ENCODE measurements around the gene OAS2.
"Not testable (repeated sequence)": the region's sequence is repeated elsewhere in the genome, so short reads cannot be mapped to it uniquely, and the experiment has no call there.

The OAS2 gene

DNA sequence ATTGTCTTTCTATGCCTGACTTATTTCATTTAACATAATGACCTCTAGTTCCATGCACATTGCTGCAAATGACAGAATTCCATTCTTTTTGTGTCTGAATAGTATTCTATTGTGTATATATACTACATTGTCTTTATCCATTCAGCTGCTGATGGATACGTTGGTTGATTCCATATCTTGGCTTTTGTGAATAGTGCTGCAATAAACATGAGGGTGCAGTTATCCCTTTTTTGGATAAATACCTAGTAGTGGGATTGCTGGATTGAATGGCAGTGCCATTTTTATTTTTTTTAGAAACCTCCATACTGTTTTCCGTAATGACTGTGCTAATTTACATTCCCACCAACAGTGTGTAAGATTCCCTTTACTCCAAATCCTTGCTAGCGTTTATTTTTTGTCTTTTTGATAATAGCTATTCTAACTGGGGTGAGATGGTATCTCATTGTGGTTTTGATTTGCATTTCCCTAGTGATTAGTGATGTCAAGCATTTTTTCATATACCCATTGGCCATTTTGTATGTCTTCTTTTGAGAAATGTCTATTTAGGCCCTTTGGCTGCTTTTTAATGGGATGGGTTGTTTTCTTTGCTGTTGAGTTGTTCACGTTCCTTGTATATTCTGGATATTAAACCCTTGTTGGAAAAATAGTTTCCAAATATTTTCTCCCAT, 2.3 kb downstream of the OAS2 start:
- no peak for DNase-seq (ENCODE audit: low read depth, low spot score)

DNA sequence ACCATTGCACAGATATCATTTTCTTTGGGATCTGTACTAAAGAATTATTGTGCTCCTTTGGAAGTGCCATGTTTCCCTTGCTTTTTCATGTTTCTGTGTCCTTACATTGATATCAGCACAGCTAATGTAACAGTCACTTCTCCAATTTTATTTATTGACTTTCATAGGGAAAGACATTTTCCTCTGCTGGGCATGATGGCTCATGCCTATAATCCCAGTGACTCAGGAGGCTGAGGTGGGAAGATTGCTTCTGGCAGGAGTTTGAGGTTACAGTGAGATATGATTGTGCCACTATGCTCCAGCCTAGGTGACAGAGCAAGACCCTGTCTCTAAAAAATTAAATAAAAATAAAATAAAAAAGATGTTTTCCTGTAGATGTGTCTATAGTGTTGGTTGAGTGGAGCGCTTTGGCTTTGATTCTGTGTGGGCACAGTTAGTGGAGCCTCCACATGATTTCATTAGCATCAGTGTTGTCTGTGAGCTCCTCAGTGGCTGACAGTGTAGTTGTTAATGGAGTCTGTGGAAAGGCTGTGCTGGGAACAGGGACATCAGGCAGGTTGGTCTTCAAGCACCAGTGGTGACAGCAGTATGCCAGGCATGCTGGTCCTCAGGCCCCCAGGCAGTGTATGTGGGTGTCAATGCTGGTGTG, 7.4 kb downstream of the OAS2 start:
- DNase-seq (ENCODE audit: low read depth, low spot score) = no peak

DNA sequence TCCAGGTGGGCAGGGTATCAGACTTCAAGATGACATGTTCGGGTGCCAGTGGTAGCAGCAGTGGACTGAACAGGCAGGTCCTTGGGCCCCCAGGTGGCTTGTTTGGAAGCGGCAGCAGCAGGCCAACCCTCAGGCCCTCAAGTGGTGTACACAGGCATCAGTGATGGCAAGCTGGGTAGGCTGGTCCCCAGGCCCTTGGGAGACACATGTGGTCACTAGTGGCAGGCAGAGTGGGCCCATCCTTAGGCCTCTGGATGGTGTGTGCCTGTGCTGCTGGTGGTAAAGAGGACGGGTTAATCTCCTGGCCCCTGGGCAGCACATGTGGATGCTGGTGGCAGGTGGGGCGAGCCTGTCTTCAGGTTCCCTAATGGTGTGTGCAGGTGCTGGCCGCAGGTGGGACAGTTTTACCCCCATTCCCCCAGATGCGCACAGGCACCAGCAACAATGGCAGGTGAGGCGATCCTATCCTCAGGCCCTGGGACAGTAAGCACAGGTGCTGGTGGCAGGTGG, 8.0 kb downstream of the OAS2 start:
- no peak for DNase-seq (ENCODE audit: low read depth, low spot score)

DNA sequence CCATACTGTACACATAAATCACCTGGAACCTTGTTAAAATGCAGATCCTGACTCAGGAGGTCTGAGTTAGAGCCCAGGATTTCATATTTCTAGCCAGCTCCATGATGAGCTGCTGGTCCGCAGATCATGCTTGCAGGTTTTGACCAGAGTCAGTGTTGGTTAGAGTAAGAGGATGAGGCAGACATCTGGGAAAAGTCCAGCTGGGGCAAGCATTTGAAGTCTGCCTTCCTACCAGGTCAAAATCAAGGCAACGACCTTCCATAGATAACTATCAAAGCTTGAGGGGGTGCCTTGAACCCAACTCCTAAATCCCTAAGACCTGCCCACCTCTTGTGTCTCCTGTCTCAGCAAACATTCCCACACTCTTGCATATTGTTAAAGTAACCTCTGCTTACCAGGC, 9.2 kb downstream of the OAS2 start:
- no peak for DNase-seq (ENCODE audit: low read depth, low spot score)

DNA sequence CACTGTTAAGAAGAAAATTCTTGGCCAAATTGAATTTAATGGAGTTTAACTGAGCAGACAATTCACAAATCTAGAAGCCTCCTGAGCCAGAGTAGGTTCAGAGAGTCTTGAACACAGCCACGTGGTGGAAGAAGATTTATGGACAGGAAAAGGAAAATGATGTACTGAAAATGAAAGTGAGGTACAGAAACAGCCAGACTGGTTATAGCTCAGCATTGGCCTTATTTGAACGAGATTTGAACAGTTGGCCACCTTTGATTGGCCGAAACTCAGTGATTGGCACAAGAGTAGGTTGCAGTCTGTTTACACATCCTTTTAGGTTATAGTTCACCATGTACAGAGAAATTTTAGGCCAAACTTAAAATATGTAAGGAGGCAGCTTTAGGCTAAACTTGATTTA, 9.9 kb downstream of the OAS2 start:
- no peak for DNase-seq (ENCODE audit: low read depth, low spot score)

DNA sequence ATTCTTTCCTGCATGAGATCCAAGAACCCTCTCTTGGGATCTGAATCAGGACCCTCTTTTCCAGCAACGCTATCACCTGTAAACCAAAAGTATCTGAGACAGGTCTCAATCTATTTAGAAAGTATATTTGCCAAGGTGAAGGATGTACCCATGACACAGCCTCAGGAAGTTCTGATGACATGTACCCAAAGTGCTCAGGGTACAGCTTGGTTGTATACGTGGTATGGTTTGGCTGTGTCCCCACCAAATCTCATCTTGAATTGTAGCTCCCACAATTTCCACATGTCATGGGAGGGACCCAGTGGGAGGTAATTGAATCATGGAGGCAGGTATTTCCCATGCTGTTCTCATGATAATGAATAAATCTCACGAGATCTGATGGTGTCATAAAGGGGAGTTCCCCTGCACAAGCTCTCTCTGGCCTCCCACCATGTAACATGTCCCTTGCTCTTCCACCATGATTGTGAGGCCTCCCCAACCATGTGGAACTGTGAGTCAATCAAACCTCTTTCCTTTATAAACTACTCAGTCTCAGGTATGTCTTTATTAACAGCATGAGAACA, 10.6 kb downstream of the OAS2 start:
- not testable (repeated sequence) for DNase-seq (ENCODE audit: low read depth, low spot score)

DNA sequence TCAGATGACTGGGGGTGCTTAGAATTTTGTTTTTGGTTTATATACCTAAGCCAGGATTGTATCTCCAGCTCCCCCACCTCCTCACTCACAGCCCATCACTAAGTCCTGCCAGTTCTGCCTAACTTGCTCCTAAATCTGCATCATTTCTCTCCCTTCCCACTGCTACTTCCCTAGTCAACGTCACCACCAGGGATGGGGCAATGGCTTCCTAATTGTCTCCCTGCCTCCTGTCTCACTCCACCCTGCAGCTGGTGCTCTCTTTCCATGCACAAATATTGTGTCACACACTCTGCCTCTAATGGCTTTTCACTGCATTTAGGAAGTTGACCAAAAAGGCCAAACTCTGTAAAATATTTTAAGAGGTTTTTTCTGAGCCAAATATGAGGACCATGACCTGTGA, 11.5 kb downstream of the OAS2 start:
- no peak for DNase-seq (ENCODE audit: low read depth, low spot score)

DNA sequence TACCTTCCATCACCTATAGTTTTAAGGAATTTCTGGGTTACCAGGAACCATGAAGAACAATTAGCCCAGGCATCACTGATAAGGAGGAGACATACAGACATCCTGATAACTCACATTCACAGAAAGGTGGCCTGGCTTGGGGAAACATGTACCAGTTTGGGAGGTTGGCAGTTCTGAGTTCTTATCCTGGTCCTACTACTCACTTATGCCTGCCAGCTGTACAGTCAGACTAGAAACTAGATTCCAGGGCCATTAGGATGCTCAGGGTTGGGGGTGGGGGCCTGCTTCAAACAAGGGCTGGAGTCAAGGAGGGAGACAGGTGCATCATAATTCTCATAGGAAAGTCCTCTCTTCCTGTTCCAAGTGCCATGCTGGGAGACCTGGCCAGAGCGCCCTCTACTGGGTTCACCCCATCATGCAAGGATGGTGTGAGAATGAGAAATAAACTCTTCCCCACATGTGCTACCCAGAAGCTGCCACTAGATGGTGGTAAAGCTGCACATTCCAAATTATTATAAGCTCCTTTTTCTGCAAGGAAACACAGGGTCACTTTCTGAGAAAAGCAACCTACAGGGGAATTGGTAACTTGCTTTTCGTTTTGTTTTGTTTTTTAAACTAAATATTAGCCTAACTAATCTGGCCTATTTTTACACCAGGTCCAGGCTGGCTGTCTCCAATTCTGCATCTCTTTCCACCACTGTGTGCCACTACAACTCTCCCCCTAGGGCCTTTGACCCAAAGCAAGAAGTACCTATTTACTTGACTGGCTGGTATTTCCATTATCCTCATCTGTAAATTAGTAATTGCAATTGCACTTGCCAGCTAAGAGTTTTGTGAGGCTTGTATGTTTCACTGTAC, 14.5 kb downstream of the OAS2 start:
- DNase-seq (ENCODE audit: low read depth, low spot score) = no peak

DNA sequence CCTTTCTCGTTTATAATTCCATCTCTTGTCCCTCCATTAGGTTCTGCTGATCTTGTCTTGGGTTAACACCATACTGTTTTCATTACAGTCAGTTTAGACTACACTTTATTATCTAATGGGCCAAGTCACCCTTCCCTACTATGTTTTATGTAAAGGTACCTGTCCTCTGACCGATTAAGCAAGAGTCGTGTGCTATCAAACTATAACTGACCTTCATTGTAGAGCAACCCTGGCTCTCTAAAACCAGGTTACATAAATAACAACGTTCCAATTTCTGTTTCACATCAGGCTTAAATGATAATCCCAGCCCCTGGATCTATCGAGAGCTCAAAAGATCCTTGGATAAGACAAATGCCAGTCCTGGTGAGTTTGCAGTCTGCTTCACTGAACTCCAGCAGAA, 16.7 kb downstream of the OAS2 start:
- DNase-seq (ENCODE audit: low read depth, low spot score) = no peak

DNA sequence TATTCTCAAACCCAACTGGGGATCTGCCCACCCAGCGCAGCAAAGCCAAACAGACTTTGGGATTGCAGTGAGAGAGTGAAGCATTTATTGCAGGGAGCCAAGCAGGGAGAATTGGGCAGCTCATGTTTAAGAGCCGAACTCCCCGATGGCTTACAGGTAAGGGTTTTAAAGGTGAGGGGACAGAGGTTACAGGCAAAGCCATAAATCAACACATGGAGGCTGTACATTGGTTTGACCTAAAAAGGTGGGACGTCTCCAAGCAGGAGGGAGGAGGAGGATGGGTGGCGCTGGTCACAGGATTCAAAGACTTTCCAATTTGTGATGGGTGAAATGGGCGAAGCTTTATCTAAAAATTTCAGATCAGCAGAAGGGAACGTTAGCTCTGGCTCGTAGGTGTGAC, 18.2 kb downstream of the OAS2 start:
- no peak for DNase-seq (ENCODE audit: low read depth, low spot score)

DNA sequence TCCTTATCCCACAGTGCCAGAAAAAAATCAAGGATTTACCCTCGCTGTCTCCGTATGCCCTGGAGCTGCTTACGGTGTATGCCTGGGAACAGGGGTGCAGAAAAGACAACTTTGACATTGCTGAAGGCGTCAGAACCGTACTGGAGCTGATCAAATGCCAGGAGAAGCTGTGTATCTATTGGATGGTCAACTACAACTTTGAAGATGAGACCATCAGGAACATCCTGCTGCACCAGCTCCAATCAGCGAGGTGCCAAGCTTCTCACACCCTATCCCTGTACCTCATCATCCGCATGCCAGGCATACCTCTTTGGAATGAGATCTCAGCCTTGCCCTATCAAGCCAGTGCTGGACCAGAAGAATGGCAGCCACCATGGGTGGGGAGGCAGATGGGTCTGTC, 19.2 kb downstream of the OAS2 start:
- DNase-seq (ENCODE audit: low read depth, low spot score) = no peak

DNA sequence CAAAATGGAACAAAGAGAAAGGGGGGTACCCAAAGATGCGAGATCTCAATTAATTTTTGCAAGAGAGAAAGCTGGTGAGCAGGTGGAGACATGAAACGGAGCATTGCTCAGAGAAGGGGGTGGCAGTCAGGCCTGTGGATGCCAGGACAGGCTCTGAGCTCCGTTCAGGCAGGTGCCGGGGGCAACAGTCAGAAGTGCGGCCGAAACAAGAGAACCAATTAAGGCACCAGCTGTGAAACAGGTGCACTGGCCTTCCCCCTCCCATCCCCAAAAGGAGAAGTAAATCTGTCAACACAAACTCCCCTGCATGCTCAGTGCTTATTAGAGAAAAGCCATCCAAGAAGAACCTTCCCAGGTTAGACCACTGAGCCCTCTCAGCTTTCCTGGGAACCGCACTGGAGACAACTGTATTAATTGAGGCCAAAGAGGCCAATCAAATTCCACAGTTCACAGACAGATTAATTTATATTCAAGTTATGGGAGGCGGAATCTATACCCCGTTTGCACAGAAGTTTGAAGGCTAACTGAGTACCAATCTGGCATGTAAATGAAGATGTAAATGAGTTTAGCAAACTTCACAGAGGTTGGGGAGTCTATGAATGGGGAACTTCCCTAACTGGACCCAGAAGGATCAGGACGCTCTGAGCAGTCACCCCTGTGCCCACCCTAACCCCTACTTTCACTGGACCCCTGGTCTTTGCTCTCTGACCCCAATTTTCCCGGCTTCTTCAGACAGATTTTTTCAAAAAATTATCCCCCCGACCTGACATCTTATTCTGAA, 20.9 kb downstream of the OAS2 start:
- DNase-seq (ENCODE audit: low read depth, low spot score) = no peak

DNA sequence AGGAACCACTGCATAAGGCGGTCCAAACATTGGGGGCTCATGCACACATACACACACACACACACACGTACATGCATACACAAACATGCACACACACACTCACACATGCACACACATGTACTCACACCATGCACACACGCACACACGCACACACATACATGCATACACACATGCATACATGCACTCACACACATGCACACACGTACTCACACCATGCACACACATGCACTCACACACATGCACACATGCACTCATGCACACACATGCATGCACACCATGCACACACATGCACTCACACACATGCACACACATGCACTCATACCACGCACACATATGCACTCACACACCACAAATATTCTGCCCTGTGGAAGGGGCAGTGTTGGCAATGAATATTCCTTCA, 22.1 kb downstream of the OAS2 start:
- no peak for DNase-seq (ENCODE audit: low read depth, low spot score)

DNA sequence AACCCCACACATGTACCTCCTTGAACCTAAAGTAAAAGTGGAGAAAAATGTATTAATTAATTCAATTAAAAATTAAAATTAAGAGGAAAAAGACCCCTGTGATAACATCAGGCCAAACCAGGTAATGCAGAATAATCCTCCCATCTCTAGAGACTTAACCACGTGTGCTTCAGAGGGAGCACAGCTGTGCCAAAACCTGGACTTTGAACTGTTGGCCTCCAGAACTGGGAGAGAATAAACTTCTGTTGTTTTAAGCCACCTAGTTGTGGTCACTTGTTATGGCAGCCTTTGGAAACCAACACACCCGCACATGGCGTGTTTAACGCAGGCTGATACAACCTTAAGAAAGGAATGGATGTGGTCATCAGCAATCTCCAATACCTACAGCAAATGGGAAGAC, 23.8 kb downstream of the OAS2 start:
- DNase-seq (ENCODE audit: low read depth, low spot score) = no peak

DNA sequence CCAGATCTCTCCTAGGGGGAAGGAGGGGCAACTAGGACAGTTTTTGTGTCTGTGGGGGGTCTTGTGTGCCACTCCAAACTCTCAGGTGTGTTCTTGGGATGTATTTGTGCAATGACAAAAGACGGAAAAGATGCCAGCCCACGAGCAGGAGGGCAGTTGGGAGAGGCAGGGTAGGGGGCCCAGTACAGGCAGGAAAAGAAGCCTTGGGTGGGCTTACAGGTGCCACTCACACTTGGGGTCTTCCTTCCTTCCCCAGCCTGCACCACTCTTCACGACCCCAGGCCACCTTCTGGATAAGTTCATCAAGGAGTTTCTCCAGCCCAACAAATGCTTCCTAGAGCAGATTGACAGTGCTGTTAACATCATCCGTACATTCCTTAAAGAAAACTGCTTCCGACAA, 24.4 kb downstream of the OAS2 start:
- no peak for DNase-seq (ENCODE audit: low read depth, low spot score)

DNA sequence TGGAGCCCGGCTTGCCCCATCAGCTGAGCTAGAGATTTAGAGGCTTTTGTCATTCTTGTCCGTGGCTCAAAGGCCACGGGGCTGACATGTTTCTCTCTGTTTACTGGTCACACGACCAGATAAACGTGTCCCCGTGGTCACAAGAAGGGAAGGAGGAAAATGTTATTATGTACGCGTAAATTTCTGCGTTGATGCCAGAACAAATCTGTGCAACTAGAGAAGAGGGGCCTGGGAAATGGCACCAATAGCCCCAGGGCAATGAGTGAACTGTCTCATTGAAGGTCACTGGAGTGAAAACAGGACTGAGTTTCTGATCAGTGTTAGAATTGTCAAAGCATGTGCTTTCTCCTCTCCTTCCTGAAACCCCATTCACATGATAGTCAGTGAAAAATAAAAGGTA, 25.3 kb downstream of the OAS2 start:
- DNase-seq (ENCODE audit: low read depth, low spot score) = no peak

DNA sequence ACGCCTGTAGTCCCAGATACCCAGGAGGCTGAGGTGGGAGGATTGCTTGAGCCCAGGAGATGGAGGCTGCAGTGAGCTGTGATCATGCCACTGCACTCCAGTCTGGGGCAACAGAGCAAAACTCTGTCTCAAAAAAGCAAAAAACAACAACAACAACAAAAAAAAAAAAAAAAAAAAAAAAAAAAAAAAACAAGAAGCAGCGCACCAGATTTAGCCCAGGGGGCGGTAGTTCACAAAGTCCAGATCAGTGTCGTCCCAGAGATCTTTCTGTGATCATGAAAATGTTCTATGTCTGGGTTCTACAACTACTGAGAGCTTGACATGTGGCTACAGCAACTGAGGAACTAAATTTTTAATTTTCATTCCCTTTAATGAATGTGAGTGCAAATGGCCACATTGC, 27.4 kb downstream of the OAS2 start:
- DNase-seq (ENCODE audit: low read depth, low spot score) = no peak

DNA sequence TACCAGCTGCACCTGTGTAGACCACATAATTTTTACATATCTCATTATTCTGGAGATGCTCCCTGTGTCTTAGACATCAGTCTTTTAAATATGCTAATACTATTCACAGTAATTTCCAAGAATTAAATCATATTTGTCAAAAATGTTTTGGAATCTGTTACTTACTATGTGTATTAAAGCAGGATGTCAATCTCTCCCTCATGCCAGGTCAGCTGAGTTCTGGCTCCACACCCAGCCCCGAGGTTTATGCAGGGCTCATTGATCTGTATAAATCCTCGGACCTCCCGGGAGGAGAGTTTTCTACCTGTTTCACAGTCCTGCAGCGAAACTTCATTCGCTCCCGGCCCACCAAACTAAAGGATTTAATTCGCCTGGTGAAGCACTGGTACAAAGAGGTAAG, 27.9 kb downstream of the OAS2 start:
- no peak for DNase-seq (ENCODE audit: low read depth, low spot score)

DNA sequence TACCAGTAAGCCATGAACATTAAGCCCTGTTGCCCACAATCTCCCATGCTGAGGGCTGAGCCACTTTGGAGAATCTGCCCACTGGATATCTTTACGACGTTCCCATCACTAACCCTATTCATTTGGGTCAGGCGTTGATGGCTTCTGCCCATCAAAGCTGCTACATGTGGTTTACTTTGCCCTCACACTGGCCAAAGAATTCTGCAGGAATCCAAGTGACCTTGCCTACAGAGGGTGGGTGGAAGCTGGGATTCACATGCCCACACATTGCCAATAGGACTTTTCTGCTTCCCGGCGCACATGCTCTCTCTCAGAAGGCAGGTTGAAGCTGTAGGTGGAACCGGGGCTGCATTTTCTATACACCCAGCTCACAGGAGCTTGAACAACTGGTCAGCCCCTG, 28.3 kb downstream of the OAS2 start:
- no peak for DNase-seq (ENCODE audit: low read depth, low spot score)

DNA sequence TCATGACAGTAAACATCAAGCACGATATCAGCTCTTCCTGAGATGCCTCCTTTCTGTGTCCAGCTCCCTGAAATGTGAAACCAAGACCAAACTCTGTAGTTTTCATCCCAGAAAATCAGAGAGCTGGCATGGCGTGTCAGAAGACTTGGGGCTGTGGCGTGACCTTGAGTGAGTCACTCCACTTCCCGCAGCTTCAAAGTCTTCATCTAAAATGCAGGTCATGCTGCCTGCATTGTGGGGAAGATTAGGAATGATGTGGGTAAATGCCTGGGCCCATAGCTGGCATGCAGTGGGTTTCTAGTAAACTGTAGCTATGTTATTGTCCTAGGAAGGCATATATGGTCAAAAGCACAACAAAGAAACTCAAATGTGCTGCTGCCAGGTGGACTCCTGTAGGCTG, 28.8 kb downstream of the OAS2 start:
- peak; percentile 27 for DNase-seq (ENCODE audit: low read depth, low spot score)

DNA sequence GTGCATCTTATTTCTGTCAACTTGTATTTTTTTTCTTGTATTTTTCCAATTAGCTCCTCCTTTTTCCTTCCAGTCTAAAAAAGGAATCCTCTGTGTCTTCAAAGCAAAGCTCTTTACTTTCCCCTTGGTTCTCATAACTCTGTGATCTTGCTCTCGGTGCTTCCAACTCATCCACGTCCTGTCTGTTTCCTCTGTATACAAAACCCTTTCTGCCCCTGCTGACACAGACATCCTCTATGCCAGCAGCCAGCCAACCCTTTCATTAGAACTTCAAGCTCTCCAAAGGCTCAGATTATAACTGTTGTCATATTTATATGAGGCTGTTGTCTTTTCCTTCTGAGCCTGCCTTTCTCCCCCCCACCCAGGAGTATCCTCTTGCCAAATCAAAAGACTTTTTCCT, 32.4 kb downstream of the OAS2 start:
- DNase-seq (ENCODE audit: low read depth, low spot score) = no peak

DNA sequence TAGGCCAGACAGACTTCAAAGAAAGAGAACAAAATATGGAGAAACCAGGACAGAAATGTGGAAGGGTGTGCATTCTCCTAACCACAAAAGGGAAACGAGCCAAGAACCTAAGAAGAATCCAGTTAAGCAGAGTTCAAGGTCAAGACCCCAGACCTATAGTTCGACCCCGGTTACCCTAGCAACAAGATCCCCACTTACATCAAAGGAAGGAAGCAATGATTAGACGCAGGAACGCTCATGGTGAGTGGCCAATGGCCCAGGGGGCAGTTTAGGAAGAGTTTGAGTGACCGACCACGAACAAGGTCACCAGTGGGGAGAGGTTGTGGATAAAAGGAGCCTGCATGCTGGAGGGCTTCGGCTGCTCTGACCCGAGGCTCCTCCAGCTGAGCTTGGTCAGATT, 36.2 kb downstream of the OAS2 start:
- DNase-seq (ENCODE audit: low read depth, low spot score) = no peak

Data from brain pericyte (primary cell).